ENCODE results near the gene PPM1H. TPM values are rescaled to one million over a fixed set of nuclear protein-coding genes. Genes with fewer than 3 reads are reported as not detected.

Gene PPM1H
- total RNA-seq, 1 donor from 2014 or later: 0.79 TPM

DNA sequence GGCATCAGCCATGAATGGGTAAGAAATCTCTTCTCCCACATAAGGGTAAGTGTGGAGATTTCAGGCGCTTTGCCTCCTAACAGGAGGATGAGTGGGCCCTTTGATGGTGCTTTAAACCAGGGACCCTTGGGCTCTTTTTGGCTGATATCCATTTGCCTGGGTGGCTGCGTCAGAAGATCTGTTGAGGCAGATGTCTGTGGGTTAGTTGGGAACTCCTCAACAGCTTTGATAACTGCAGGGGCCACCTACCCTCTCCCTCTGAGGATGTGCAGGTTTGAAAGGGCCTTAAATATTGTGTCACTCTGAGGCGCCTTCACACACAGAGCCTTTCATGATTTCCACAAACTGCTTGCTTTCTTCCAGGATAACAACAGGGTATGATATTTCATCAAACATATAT is 210.7 kb downstream of the PPM1H start:
- DNase-seq (ENCODE audit: low read depth) (no peak), FAIRE-seq (no peak)
- Histone ChIP-seq H3K27me3 (ENCODE audit: control insufficient read depth, insufficient read depth, low read length) (no peaks in the 10 kb centered on the region), H3K36me3 (ENCODE audit: control insufficient read depth, insufficient read depth, low read length) (no peaks in the 10 kb centered on the region), H3K4me3 (ENCODE audit: low read depth, low read length) (no peak overlapping the region)
- TF ChIP-seq, protein P1, sequence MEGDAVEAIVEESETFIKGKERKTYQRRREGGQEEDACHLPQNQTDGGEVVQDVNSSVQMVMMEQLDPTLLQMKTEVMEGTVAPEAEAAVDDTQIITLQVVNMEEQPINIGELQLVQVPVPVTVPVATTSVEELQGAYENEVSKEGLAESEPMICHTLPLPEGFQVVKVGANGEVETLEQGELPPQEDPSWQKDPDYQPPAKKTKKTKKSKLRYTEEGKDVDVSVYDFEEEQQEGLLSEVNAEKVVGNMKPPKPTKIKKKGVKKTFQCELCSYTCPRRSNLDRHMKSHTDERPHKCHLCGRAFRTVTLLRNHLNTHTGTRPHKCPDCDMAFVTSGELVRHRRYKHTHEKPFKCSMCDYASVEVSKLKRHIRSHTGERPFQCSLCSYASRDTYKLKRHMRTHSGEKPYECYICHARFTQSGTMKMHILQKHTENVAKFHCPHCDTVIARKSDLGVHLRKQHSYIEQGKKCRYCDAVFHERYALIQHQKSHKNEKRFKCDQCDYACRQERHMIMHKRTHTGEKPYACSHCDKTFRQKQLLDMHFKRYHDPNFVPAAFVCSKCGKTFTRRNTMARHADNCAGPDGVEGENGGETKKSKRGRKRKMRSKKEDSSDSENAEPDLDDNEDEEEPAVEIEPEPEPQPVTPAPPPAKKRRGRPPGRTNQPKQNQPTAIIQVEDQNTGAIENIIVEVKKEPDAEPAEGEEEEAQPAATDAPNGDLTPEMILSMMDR (IDR thresholded peaks at IDR 0.05; ENCODE audit: insufficient read depth, low read length, severe bottlenecking): no peak

DNA sequence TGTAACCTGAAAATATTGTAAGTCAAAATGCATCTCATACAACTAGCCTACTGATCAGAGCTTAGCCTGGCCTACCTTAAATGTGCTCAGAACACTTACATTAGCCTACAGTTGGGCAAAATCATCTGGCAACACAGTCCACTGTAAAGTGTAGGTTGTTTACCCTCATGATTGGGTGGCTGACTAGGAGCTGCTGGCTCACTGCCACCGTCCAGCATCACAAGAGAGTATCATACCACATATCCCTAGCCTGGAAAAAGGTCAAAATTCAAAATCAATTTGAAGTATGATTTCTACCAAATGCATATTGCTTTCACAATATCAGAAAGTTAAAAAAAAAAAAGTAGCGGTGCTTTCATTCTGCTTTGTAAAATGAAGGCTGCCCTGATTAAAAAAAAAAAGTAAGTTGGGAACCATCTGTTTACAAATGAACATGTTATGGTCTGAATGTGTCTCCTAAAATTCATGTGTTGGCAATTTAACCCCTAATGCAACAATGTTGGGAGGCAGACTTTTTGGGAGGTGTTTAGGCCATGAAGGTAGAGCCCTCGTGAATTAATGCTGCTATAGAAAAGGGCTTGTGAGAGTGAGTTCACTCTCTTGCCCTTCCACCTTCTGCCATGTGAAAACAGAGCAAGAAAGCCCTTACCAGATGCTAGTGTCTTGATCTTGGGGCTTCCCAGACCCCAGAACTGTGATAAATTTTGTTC is 211.8 kb downstream of the PPM1H start:
- no peaks in the 10 kb centered on the region for H3K36me3 ChIP-seq (ENCODE audit: control insufficient read depth, insufficient read depth, low read length)
- DNase-seq (ENCODE audit: low read depth) (no peak), FAIRE-seq (no peak)
- no peaks in the 10 kb centered on the region for H3K27me3 ChIP-seq (ENCODE audit: control insufficient read depth, insufficient read depth, low read length)
- TF ChIP-seq, protein P1 (IDR thresholded peaks at IDR 0.05; ENCODE audit: insufficient read depth, low read length, severe bottlenecking): no peak
- no peak overlapping the region for H3K4me3 ChIP-seq (ENCODE audit: low read depth, low read length)

GRCh38 chr12:62720661-62721330 is 214.2 kb downstream of the PPM1H start:
- DNase-seq (ENCODE audit: low read depth) (no peak), FAIRE-seq (no peak)
- TF ChIP-seq, protein P1 (IDR thresholded peaks at IDR 0.05; ENCODE audit: insufficient read depth, low read length, severe bottlenecking): no peak
- Histone ChIP-seq H3K27me3 (ENCODE audit: control insufficient read depth, insufficient read depth, low read length) (no peaks in the 10 kb centered on the region), H3K36me3 (ENCODE audit: control insufficient read depth, insufficient read depth, low read length) (no peaks in the 10 kb centered on the region), H3K4me3 (ENCODE audit: low read depth, low read length) (no peak overlapping the region)

GRCh38 chr12:62720025-62720424 is 214.9 kb downstream of the PPM1H start:
- H3K36me3 ChIP-seq (ENCODE audit: control insufficient read depth, insufficient read depth, low read length): no peaks in the 10 kb centered on the region
- no peaks in the 10 kb centered on the region for H3K27me3 ChIP-seq (ENCODE audit: control insufficient read depth, insufficient read depth, low read length)
- no peak for DNase-seq (ENCODE audit: low read depth)
- FAIRE-seq: no peak
- no peak overlapping the region for H3K4me3 ChIP-seq (ENCODE audit: low read depth, low read length)
- TF ChIP-seq, protein P1 (IDR thresholded peaks at IDR 0.05; ENCODE audit: insufficient read depth, low read length, severe bottlenecking): no peak

- no peak for DNase-seq (ENCODE audit: low read depth)
- Histone ChIP-seq H3K4me3 (ENCODE audit: low read depth, low read length) (no peak overlapping the region), H3K36me3 (ENCODE audit: control insufficient read depth, insufficient read depth, low read length) (no peaks in the 10 kb centered on the region), H3K27me3 (ENCODE audit: control insufficient read depth, insufficient read depth, low read length) (no peaks in the 10 kb centered on the region)
- TF ChIP-seq, protein P1 (IDR thresholded peaks at IDR 0.05; ENCODE audit: insufficient read depth, low read length, severe bottlenecking): no peak
- FAIRE-seq: no peak
Measured at GRCh38 chr12:62718762-62719426, 216.1 kb downstream of the PPM1H start.
